ENCODE data around the gene ZNF529. TPM values are rescaled to one million over a fixed set of nuclear protein-coding genes. Genes with fewer than 3 reads are reported as not detected.

The ZNF529 gene
- total and polyA plus RNA-seq, 2 of the 8 experiments (the other 6 are each of a cell fraction or from before 2014, with no cell fraction given), result 8.4 to 14.1 TPM

DNA sequence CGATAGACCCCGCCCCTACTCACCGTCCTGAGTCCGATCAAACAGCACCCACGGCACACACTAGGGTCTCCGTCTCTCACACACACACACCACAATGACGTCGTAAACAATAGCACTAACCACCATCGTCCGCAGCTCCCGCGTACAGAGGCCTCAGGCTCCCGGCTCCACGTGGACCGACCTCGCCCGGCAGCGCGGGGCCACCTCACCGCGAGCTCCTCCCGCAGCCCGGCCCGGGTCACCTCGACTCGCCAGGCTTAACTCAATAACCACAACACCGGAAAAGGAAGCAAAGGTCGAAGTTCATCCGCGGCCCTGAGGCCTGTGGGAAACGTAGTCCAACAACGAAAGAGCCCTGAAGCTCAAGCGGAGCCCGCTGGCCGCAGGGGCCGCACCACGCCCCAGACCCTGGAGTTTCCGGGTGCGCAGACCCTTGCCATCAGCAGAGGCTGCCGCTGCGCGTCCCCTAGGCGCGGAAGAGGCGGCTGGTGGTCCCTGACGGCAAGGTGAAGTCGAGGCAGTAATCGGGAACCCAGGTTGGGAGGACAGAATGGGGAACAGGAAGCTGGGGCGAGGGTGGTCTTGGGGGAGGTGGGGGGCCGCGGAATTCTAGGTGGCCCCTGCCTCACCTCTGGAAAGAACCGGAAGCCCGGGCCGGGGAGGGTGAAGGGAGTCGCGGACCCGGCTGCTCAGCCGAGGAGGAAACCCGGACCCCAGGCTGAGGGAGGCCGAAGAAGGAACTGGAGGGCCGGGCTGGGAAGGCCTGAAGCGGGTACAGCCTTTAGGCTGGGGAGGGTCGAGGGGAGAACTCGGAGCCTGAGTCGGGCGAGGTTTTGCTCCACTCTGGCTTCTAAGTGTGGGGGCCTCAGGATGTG lies at the start of gene ZNF529 (continued):
- TF ChIP-seq TAF7 (optimal IDR thresholded peaks at IDR 0.05; ENCODE audit: borderline replicate concordance, low read depth, low read length) (peak; percentile 76), GABPA (IDR thresholded peaks at IDR 0.05; ENCODE audit: borderline replicate concordance, insufficient read depth, low read length) (peak; percentile 87; the same call in 1 of the 2 replicates), BRCA1 (IDR thresholded peaks at IDR 0.05; ENCODE audit: low read depth, low read length) (no peak), JUND (IDR thresholded peaks at IDR 0.05; ENCODE audit: low read length) (0 out of 2 replicates have a peak, but pooled peaks have one; percentile 0), SIX5 (IDR thresholded peaks at IDR 0.05; ENCODE audit: low read depth, low read length) (peak; percentile 90), TBP (IDR thresholded peaks at IDR 0.05; ENCODE audit: low read depth, low read length) (peak; percentile 72), SRF (IDR thresholded peaks at IDR 0.05; ENCODE audit: low read depth, low read length) (no peak), SIN3A (conservative IDR thresholded peaks at IDR 0.05 in 1 of 2, IDR thresholded peaks at IDR 0.05 in 1 of 2; ENCODE audit: low read depth in 1 of 2, low read length in 2 of 2) (peak in 1 of 2 experiments; percentile 90; a peak in 2 of 4 replicates), KDM5A (IDR thresholded peaks at IDR 0.05; ENCODE audit: low read length) (no peak; the same call in 1 of the 2 replicates), CBX8 (IDR thresholded peaks at IDR 0.05; ENCODE audit: borderline replicate concordance, low read depth, low read length) (no peak), POLR2AphosphoS5 (IDR thresholded peaks at IDR 0.05; ENCODE audit: low read depth, low read length) (peak; percentile 97), POU5F1 (IDR thresholded peaks at IDR 0.05; ENCODE audit: low read depth, low read length) (no peak), PHF8 (conservative IDR thresholded peaks at IDR 0.05; ENCODE audit: low read depth, low read length) (peak; percentile 99), NRF1 (IDR thresholded peaks at IDR 0.05; ENCODE audit: low read depth, low read length) (no peak), KDM4A (IDR thresholded peaks at IDR 0.05; ENCODE audit: low read depth, low read length, severe bottlenecking) (peak; percentile 73), HDAC6 (IDR thresholded peaks at IDR 0.05; ENCODE audit: low read depth, low read length) (no peak), SAP30 (IDR thresholded peaks at IDR 0.05; ENCODE audit: insufficient read depth, insufficient replicate concordance, low read length) (peak; percentile 58)
- TF ChIP-seq, protein P1, sequence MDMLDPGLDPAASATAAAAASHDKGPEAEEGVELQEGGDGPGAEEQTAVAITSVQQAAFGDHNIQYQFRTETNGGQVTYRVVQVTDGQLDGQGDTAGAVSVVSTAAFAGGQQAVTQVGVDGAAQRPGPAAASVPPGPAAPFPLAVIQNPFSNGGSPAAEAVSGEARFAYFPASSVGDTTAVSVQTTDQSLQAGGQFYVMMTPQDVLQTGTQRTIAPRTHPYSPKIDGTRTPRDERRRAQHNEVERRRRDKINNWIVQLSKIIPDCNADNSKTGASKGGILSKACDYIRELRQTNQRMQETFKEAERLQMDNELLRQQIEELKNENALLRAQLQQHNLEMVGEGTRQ (IDR thresholded peaks at IDR 0.05; ENCODE audit: low read length), result no peak
- TF ChIP-seq, protein P2, sequence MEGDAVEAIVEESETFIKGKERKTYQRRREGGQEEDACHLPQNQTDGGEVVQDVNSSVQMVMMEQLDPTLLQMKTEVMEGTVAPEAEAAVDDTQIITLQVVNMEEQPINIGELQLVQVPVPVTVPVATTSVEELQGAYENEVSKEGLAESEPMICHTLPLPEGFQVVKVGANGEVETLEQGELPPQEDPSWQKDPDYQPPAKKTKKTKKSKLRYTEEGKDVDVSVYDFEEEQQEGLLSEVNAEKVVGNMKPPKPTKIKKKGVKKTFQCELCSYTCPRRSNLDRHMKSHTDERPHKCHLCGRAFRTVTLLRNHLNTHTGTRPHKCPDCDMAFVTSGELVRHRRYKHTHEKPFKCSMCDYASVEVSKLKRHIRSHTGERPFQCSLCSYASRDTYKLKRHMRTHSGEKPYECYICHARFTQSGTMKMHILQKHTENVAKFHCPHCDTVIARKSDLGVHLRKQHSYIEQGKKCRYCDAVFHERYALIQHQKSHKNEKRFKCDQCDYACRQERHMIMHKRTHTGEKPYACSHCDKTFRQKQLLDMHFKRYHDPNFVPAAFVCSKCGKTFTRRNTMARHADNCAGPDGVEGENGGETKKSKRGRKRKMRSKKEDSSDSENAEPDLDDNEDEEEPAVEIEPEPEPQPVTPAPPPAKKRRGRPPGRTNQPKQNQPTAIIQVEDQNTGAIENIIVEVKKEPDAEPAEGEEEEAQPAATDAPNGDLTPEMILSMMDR (IDR thresholded peaks at IDR 0.05; ENCODE audit: control extremely low read depth in 1 of 3, insufficient read depth in 1 of 3, low read depth in 1 of 3, low read length in 3 of 3), result peak in 1 of 3 experiments; percentile 14; a peak in 1 of 4 replicates
